Right lobe of liver (tissue), 6 donors: Measurements from ENCODE around the gene ORC1. TPM values are rescaled to one million over a fixed set of nuclear protein-coding genes. Genes with fewer than 3 reads are reported as not detected.
A peak's percentile ranks its signal among the peaks of the same experiment; 100 is the strongest.

Source experiments
- ATAC-seq, 4 donors: fragments of 200-7000 bp; cut with Tn5 transposase; one replicate each; pipeline ENCODE4 v1.9.1; 2020; ENCODE audit warnings: mild to moderate bottlenecking in 4 of 4, moderate library complexity in 4 of 4
- DNase-seq, 3 donors: peaks; one replicate each; pipeline ENCODE4 v3.0.0-alpha.2; 2020
- H3K27ac ChIP-seq, 3 donors: fragments of 200-600 bp; one replicate each; pipeline ENCODE4 v1.8.0; 2022
- H3K27me3 ChIP-seq, 2 donors: fragments of 200-600 bp; one replicate each; pipeline ENCODE4 v1.8.0; 2022
- H3K36me3 ChIP-seq, 4 donors: fragments of 200-600 bp; sonication (generic) in 1 of 4; one replicate each; pipeline versions ENCODE4 v1.5.1 to v1.8.0; 2017 to 2022; ENCODE audit warnings: control low read depth in 1 of 4
- H3K4me1 ChIP-seq, 4 donors: fragments of 200-600 bp; sonication (generic) in 1 of 4; one replicate each; pipeline versions ENCODE4 v1.5.1 to v1.8.0; 2017 to 2022; ENCODE audit warnings: control low read depth in 1 of 4
- H3K4me3 ChIP-seq, 3 donors: fragments of 200-600 bp; one replicate each; pipeline ENCODE4 v1.8.0; 2022
- H3K9me3 ChIP-seq, 4 donors: fragments of 200-600 bp; sonication (generic) in 1 of 4; one replicate each; pipeline versions ENCODE4 v1.5.1 to v1.8.0; 2017 to 2022; ENCODE audit warnings: control low read depth in 1 of 4
- POLR2A ChIP-seq: fragments of 450-650 bp; IDR thresholded peaks from one replicate; pipeline ENCODE4 v1.6.1; 2017; ENCODE audit warnings: antibody characterized with exemption, mild to moderate bottlenecking
- WGBS: methylation state at CpG from one replicate; pipeline ENCODE4 v1.1.6; 2018; ENCODE audit warnings: low coverage, low lambda C conversion rate; ENCODE audit not compliant: insufficient coverage; ENCODE audit errors: missing lambda C conversion rate; 5-methylcytosine and 5-hydroxymethylcytosine counted together
- intact Hi-C, 2 donors: fragments of 100-400 bp; cut with DNase I; formaldehyde crosslinking; loops; one replicate each; pipeline versions ENCODE4 v1.11.2 to v1.14.1; 2022
- total RNA-seq, 6 experiments: library from RNA; depleted of rRNA in 2 of 6; stranded (reverse); fragments of >200 nt in 2 of 6; fragmentation: NEBNext Ultra II Directional in 3 of 6; extraction: Animal tissue kit (Norgen Biotek cat#: 25700) in 3 of 6; gene quantifications; one replicate each; pipeline versions ENCODE4 v1.1.0 to v1.2.4, GENCODE V29; 2016 to 2023
- TF ChIP-seq, protein P1 (sequence below), 4 donors: fragments of 200-600 bp in 3 of 4; fragments of 450-650 bp in 1 of 4; IDR thresholded peaks; one replicate each; pipeline versions ENCODE4 v1.5.1 to v1.8.0; 2016 to 2022; ENCODE audit warnings: antibody characterized with exemption in 4 of 4, mild to moderate bottlenecking in 2 of 4
- donor health status: DM: no; HTN: yes; CAD: no.
- donor health status: DM: no; HTN: no; CAD: no.
- donor health status: DM: no; HTN: no; CAD: no.
- donor health status: DM: no; HTN: yes; CAD: no.
- donor health status: DM: no; HTN: yes; CAD: no.

The ORC1 gene
- total RNA-seq, 6 experiments from 2014 or later: 0.11 to 4.0 (median 0.45) TPM

DNA sequence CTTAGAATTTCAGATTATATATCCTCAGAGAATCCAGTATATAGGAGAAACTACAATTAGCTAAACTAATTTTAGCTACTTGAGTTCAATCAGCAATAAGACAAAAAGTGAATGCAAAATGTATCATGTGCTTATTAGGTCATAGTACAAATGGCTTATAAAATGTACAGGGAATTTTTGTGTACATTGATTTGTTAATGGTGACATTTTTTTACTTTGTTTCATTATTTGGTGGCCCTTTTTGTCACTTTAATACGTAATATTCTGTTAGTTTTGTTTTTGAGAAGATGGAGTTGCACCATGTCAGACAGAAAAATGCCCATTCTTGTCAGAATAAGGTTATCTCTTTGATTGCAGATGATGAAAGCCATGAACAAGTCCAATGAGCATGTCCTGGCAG lies 71.8 kb downstream of the ORC1 start:
- Histone ChIP-seq H3K36me3 (peaks cover 0 to 7% (median 0%) of the 10 kb centered on the region in 4 donors), H3K27me3 (no peaks in the 10 kb centered on the region), H3K27ac (no peak overlapping the region), H3K9me3 (no peaks in the 10 kb centered on the region), H3K4me1 (no peaks in the 10 kb centered on the region), H3K4me3 (no peak overlapping the region)
- ATAC-seq (no peak), DNase-seq (no peak)
- WGBS: 90% methylated on average over 1 of the region's 1 CpG
- intact Hi-C loops: no loop called here
- TF ChIP-seq POLR2A: no peak
- TF ChIP-seq, protein P1, sequence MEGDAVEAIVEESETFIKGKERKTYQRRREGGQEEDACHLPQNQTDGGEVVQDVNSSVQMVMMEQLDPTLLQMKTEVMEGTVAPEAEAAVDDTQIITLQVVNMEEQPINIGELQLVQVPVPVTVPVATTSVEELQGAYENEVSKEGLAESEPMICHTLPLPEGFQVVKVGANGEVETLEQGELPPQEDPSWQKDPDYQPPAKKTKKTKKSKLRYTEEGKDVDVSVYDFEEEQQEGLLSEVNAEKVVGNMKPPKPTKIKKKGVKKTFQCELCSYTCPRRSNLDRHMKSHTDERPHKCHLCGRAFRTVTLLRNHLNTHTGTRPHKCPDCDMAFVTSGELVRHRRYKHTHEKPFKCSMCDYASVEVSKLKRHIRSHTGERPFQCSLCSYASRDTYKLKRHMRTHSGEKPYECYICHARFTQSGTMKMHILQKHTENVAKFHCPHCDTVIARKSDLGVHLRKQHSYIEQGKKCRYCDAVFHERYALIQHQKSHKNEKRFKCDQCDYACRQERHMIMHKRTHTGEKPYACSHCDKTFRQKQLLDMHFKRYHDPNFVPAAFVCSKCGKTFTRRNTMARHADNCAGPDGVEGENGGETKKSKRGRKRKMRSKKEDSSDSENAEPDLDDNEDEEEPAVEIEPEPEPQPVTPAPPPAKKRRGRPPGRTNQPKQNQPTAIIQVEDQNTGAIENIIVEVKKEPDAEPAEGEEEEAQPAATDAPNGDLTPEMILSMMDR (IDR thresholded peaks at IDR 0.05): no peak

DNA sequence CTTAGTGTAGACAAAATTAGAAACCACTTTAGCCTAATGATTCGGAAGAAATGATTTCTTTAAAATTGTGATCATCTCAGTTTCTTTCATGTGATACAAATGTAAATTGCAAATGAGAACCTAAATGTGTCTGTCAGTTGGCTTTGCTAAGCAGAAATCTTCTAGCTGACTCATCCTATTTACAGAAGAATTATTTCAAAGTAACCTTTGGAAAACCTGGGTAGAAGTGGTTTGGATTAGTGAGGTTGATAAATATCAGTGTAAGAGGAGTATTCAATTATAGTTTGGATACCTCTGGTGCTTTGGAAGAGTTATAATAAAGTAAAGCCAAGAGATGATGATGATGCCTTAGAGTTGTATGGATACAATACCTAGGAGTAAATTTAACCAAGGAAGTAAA lies 75.6 kb downstream of the ORC1 start:
- 90% methylated on average over 1 of the region's 1 CpG for WGBS
- intact Hi-C loops: no loop called here

DNA sequence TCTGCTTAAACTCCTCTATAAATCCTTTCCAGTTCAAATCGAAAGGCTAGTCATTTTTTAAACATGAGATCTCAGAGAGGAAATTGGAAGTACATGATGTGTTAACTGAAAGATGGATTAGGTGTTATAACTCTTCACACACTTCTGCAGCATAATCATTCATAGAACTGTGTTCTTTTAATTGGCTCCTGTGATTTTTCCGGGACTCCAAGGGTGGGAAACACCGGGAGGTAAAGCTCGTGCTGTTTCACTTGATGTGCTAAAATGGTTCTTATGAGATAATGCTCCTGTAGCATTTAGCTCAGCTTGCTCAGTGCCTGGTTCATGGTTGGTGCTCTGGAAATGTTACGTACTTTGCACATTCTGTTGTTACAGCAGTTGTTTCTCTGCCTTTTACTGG lies 78.4 kb downstream of the ORC1 start:
- H3K36me3 ChIP-seq: no peaks in the 10 kb centered on the region
- H3K27ac ChIP-seq: no peak overlapping the region
- ATAC-seq (no peak), DNase-seq (no peak)
- intact Hi-C loops: no loop called here
- WGBS: 92% methylated on average over 5 of the region's 5 CpGs
- TF ChIP-seq POLR2A: no peak
- no peak overlapping the region for H3K4me3 ChIP-seq
- no peaks in the 10 kb centered on the region for H3K9me3 ChIP-seq
- no peaks in the 10 kb centered on the region for H3K4me1 ChIP-seq
- no peaks in the 10 kb centered on the region for H3K27me3 ChIP-seq

More for the DNA sequence above, 75.6 kb downstream of the ORC1 start:
- Histone ChIP-seq H3K36me3 (no peaks in the 10 kb centered on the region), H3K4me3 (no peak overlapping the region), H3K27ac (no peak overlapping the region), H3K9me3 (no peaks in the 10 kb centered on the region), H3K4me1 (no peaks in the 10 kb centered on the region), H3K27me3 (no peaks in the 10 kb centered on the region)
- no peak for TF ChIP-seq POLR2A
- TF ChIP-seq, protein P1 (IDR thresholded peaks at IDR 0.05): no peak
- DNase-seq (no peak), ATAC-seq (peak in 1 of 4 donors; percentile 55)

DNA sequence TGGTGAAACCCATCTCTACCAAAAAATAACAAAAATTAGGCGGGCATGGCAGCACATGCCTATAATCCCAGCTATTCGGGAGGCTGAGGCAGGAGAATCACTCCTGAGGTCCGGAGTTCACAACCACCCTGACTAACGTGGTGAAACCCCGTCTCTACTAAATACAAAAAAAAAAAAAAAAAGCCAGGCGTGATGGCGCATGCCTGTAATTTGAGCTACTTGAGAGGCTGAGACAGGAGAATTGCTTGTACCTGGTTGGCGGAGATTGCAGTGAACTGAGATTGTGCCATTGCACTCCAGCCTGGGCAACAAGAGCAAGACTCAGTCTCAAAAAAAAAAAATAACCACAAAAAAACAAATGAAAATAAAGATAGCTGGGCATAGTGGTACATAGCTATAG lies 80.5 kb downstream of the ORC1 start:
- DNase-seq: no peak
- no peaks in the 10 kb centered on the region for H3K36me3 ChIP-seq
- H3K27ac ChIP-seq: no peak overlapping the region
- intact Hi-C loops: no loop called here
- H3K9me3 ChIP-seq: no peaks in the 10 kb centered on the region
- H3K27me3 ChIP-seq: no peaks in the 10 kb centered on the region
- no peaks in the 10 kb centered on the region for H3K4me1 ChIP-seq
- 93% methylated on average over 6 of the region's 8 CpGs for WGBS
- no peak for ATAC-seq
- no peak overlapping the region for H3K4me3 ChIP-seq
- TF ChIP-seq, protein P1 (IDR thresholded peaks at IDR 0.05): no peak
- TF ChIP-seq POLR2A: no peak

Other genes with a start within 250 kb of the ORC1 start
- 10 to 100 TPM; 11.8 to 18.0 (median 15.1) TPM for gene CC2D1B, start 38.2 kb downstream of the ORC1 start, total RNA-seq
- gene PRPF38A, start 179 bp upstream of the ORC1 start, total RNA-seq: 10 to 100 TPM in 4 of 6 experiments, 1 to 10 TPM in 2; 4.5 to 14.4 (median 11.4) TPM
- gene TUT4, start 148.7 kb upstream of the ORC1 start, total RNA-seq: 10 to 100 TPM; 16.1 to 33.0 (median 22.8) TPM
- gene GPX7, start 197.9 kb upstream of the ORC1 start, total RNA-seq: 1 to 10 TPM; 1.6 to 4.3 (median 2.7) TPM
- gene SHISAL2A, start 228.7 kb upstream of the ORC1 start, total RNA-seq: not detected